ENCODE data around the gene BRAT1.

The BRAT1 gene

GRCh38 chr7:2583798-2584580 lies 28.7 kb upstream of the BRAT1 start:
- DNase-seq (ENCODE audit: low read depth), result no peak
- TF ChIP-seq, protein P1, sequence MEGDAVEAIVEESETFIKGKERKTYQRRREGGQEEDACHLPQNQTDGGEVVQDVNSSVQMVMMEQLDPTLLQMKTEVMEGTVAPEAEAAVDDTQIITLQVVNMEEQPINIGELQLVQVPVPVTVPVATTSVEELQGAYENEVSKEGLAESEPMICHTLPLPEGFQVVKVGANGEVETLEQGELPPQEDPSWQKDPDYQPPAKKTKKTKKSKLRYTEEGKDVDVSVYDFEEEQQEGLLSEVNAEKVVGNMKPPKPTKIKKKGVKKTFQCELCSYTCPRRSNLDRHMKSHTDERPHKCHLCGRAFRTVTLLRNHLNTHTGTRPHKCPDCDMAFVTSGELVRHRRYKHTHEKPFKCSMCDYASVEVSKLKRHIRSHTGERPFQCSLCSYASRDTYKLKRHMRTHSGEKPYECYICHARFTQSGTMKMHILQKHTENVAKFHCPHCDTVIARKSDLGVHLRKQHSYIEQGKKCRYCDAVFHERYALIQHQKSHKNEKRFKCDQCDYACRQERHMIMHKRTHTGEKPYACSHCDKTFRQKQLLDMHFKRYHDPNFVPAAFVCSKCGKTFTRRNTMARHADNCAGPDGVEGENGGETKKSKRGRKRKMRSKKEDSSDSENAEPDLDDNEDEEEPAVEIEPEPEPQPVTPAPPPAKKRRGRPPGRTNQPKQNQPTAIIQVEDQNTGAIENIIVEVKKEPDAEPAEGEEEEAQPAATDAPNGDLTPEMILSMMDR (IDR thresholded peaks at IDR 0.05; ENCODE audit: low read length, missing control alignments), result no peak
- H3K4me3 ChIP-seq (replicated peaks; ENCODE audit: low read depth, low read length), result no peak overlapping the region

GRCh38 chr7:2582006-2582735 lies 26.8 kb upstream of the BRAT1 start:
- DNase-seq (ENCODE audit: low read depth), result no peak
- TF ChIP-seq, protein P1 (IDR thresholded peaks at IDR 0.05; ENCODE audit: low read length, missing control alignments), result no peak
- H3K4me3 ChIP-seq (replicated peaks; ENCODE audit: low read depth, low read length), result no peak overlapping the region

GRCh38 chr7:2580636-2581035 lies 25.3 kb upstream of the BRAT1 start:
- no peak overlapping the region for H3K4me3 ChIP-seq (replicated peaks; ENCODE audit: low read depth, low read length)
- TF ChIP-seq, protein P1 (IDR thresholded peaks at IDR 0.05; ENCODE audit: low read length, missing control alignments), result no peak
- DNase-seq (ENCODE audit: low read depth), result no peak

GRCh38 chr7:2577914-2578680 lies 22.8 kb upstream of the BRAT1 start:
- TF ChIP-seq, protein P1 (IDR thresholded peaks at IDR 0.05; ENCODE audit: low read length, missing control alignments), result no peak
- H3K4me3 ChIP-seq (replicated peaks; ENCODE audit: low read depth, low read length), result no peak overlapping the region
- no peak for DNase-seq (ENCODE audit: low read depth)

- TF ChIP-seq, protein P1 (IDR thresholded peaks at IDR 0.05; ENCODE audit: low read length, missing control alignments), result no peak
- no peak for DNase-seq (ENCODE audit: low read depth)
- no peak overlapping the region for H3K4me3 ChIP-seq (replicated peaks; ENCODE audit: low read depth, low read length)
Observed at GRCh38 chr7:2576742-2577491, 21.6 kb upstream of the BRAT1 start.

GRCh38 chr7:2575733-2576340 lies 20.5 kb upstream of the BRAT1 start:
- peak; percentile 10 for DNase-seq (ENCODE audit: low read depth)
- no peak overlapping the region for H3K4me3 ChIP-seq (replicated peaks; ENCODE audit: low read depth, low read length)
- TF ChIP-seq, protein P1 (IDR thresholded peaks at IDR 0.05; ENCODE audit: low read length, missing control alignments), result no peak
